ENCODE measurements around the gene L1CAM. TPM values are rescaled to one million over a fixed set of nuclear protein-coding genes. Genes with fewer than 3 reads are reported as not detected.

The L1CAM gene
- total and polyA plus RNA-seq, 9 of the 15 experiments (the other 6 are each of a cell fraction or from before 2014, with no cell fraction given), result 0.09 to 0.86 (median 0.26) TPM; not detected in 3

DNA sequence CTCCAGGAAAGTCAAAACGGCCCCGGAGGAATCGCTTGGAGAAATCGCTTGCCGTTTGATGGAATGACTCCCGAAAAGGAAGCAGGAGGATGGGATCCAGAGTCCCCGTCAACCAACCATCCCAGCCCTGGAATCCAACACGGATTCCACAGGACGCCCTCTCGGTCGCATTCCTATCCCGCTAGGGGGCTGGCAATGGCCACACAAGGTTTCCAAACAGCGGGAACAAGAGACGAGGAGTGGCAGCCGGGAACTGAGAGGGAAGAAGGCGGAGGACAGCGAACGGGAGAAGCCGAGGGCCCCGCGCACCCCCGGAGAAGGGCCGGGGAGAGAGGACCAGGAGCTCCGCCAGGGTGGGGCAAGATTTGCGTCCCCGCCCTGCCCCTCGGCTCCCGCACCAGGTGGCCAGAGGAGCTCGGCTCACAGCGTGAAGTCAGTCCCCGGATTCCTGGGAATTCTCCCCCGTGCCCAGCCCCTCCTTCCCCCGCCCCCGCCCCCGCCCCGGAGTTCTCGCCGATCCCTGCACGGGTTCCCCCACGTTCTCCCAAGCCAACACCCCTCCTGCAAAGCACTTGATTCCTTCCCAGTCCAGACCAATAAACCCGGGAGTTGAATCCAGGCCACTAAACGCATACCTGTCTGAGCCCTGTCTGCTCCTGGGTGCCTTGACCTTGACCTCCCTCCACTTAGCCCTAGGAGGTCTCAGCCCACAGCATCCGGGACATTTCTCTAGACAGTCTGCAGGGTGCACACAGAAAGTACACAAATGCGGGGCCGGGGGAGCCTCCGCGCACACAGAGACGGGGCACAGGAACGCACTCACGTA is 57.0 kb downstream of the L1CAM start:
- 33% methylated on average over 31 of the region's 50 CpGs for WGBS (ENCODE audit: insufficient coverage, low coverage, missing lambda C conversion rate)
- Histone ChIP-seq H4K20me1 (replicated peaks; ENCODE audit: control insufficient read depth, insufficient read depth, low read length) (0 out of 2 replicates have a peak, but pooled peaks cover 3% of the 10 kb centered on the region), H3K4me3 (no peak overlapping the region), H3K79me2 (ENCODE audit: control insufficient read depth, insufficient read depth, low read length) (no peaks in the 10 kb centered on the region), H3K9me1 (ENCODE audit: control insufficient read depth, insufficient read depth, low read length) (no peaks in the 10 kb centered on the region), H3K9me3 (replicated peaks; ENCODE audit: control insufficient read depth, insufficient read depth, low read depth, low read length) (no peaks in the 10 kb centered on the region), H3K36me3 (ENCODE audit: control insufficient read depth, insufficient read depth, low read length) (no peaks in the 10 kb centered on the region), H2AFZ (ENCODE audit: low read depth, low read length) (no peak overlapping the region), H3K4me2 (ENCODE audit: insufficient read depth, low read length) (no peak overlapping the region), H3K27me3 (ENCODE audit: control insufficient read depth in 2 of 2, insufficient read depth in 2 of 2, low read length in 2 of 2) (peaks cover 22 to 65% of the 10 kb centered on the region in 2 experiments; a peak in 4 of 5 replicates), H3K9ac (ENCODE audit: insufficient read depth in 1 of 2, low read depth in 2 of 2, low read length in 2 of 2) (no peak overlapping the region), H3K4me1 (replicated peaks in 1 of 2; ENCODE audit: control insufficient read depth in 2 of 2, insufficient read depth in 2 of 2, low read length in 2 of 2) (peaks cover 0 to 28% of the 10 kb centered on the region in 2 experiments; a peak in 2 of 5 replicates), H3K27ac (ENCODE audit: extremely low read depth, low read depth, low read length) (no peak overlapping the region)
- FAIRE-seq (no peak), ATAC-seq (no peak), DNase-seq (ENCODE audit: extremely low read depth in 1 of 4, low spot score in 3 of 4) (no peak)
- intact Hi-C loops (cut with micrococcal nuclease) (no loop called here), in situ Hi-C loops (cut with MboI) (no loop called here)
- TF ChIP-seq ETV1 (tag; conservative IDR thresholded peaks at IDR 0.05; ENCODE audit: low read depth), result no peak
- no peak for TF ChIP-seq MTA3 (IDR thresholded peaks at IDR 0.05; ENCODE audit: borderline replicate concordance)
- TF ChIP-seq, protein P1, sequence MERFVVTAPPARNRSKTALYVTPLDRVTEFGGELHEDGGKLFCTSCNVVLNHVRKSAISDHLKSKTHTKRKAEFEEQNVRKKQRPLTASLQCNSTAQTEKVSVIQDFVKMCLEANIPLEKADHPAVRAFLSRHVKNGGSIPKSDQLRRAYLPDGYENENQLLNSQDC (CRISPR knock-in tag; IDR thresholded peaks at IDR 0.05), result no peak
- no peak for TF ChIP-seq ZBTB8A (IDR thresholded peaks at IDR 0.05; ENCODE audit: partially characterized antibody)
- ChIA-PET POLR2A (no interaction called here), CTCF (ENCODE audit: low intra/inter-chr PET ratio) (no interaction called here)
- BruUV-seq (replicated peaks), result no TSS peak

Data from K562 (cell line).